GM18909 (cell line): Measurements from ENCODE around the gene TENT4A.
"Not testable (repeated sequence)": the region's sequence is repeated elsewhere in the genome, so short reads cannot be mapped to it uniquely, and the experiment has no call there.

Experiments
- ATAC-seq: cut with Tn5 transposase; IDR thresholded peaks from one replicate; pipeline ENCODE4 v1.9.1; 2021; ENCODE audit warnings: mild to moderate bottlenecking; ENCODE audit not compliant: unreplicated experiment, poor library complexity

TENT4A gene

DNA sequence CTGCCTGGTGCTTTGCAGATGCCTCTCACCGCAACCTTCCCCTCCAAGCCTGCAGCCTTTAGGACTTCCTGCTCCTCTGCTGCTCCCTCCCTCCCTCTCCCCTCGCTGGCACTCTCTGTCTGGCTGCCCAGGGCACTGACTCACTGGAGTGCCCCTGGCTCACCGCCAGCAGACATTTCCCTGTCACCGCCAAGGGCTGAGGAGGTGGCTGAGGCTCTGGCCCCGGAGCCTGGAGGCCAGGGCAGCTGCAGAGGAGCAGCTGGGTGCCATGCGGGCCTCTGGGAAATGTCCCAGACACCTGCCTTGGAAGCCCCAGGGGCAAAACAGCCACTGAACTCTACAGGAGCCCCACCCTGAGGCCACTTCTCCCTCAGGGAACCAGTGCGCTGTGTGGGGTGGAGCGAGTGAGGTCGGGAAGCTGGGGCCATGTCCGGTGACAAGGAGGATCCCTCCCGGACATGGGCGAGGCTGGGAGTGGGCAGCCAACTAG, 53.4 kb downstream of the TENT4A start:
- ATAC-seq, result peak; percentile 66

DNA sequence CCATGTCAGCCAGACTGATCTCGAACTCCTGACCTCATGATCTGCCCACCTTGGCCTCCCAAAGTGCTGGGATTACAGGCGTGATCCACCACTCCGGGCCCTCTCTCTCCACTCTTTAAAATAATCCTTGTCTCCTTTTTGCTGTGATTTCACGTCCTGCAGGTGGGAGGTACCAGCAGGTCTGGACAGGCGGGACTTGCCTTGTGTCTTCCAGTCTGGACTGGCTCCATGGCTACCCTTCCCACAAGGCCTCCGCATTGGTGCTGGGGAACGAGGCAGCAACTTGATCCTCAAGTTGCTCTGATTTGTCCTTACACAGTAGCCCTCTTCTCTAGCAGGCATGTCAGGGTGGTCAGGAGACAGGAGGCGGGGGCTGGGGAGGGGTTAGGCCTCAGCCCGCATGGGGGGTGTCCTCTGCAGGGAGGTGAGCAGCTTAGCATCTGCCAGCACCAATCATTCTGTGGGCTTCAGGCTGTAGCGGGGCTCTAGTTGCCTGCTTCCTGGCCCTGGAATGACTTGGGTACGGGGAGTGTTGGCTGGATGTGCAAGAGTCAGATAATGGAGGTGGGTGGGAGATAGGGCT, 54.3 kb downstream of the TENT4A start:
- ATAC-seq, result no peak

DNA sequence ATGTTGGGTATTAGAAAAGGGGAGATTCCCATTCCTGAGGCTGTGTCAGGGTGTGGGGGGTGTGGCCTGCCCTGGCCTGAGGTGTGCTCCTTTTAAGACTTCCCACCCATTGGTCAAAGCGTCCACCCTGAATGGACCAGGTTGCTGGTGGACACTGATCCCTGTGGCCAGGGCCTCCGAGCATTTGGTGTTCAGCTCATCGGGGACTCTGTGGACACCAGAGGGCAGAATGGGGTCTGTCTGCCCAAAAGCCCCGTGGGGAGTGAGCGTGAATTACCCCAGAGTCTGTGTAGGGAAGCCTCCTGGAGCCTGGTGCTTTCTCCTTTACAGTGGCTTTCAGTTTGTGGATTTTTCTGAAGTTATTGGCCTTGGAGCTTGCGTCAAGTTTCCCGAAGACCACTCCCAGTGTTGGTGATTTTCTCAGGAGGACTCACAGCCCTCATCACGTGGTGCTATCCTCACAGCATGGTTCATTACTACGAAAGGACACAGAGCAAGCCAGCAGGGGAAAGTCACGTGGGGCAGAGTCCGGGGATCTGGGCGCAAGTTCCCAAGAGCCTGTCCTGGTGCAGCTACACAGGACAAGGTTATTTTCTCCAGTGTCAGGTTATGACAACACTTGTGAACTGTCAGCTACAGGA, 55.5 kb downstream of the TENT4A start:
- ATAC-seq, result no peak

- ATAC-seq, result no peak
Measured at GRCh38 chr5:6770826-6771607, 57.8 kb downstream of the TENT4A start.

DNA sequence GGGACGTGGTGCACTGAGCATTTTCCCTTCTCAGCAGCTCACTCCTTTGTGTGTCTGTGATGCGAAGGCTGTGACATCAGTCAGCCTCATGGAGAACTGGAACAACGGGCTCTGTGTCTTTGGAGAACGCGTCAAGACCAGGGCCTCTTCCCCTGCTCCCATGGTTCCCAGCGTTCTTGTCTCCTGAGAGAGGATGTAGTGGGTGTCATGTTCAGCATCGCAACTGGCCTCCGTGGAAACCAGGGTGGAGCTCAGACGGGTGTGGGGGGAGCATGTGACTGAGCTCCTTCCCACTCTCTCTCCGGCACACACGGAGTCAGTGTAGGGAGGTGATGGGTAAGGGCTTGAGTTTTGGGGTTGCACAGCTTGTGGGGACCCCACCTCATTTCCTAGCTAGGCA, 59.7 kb downstream of the TENT4A start:
- no peak for ATAC-seq

- ATAC-seq, result no peak
Measured at GRCh38 chr5:6773342-6774035, 60.3 kb downstream of the TENT4A start.

DNA sequence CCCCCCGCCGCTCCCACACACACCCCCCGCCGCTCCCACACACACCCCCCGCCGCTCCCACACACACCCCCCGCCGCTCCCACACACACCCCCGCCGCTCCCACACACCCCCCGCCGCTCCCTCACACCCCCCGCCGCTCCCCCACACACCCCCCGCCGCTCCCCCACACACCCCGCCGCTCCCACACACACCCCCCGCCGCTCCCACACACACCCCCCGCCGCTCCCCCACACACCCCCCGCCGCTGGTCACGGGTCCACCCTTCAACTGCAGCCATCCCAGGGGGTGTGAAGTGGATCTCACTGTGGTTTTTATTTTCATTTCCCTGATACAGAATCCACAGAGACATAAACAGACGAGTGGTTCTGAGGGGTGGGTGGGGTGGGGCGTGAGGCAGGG, 61.0 kb downstream of the TENT4A start:
- not testable (repeated sequence) for ATAC-seq

GRCh38 chr5:6774721-6775204, 61.5 kb downstream of the TENT4A start:
- no peak for ATAC-seq

DNA sequence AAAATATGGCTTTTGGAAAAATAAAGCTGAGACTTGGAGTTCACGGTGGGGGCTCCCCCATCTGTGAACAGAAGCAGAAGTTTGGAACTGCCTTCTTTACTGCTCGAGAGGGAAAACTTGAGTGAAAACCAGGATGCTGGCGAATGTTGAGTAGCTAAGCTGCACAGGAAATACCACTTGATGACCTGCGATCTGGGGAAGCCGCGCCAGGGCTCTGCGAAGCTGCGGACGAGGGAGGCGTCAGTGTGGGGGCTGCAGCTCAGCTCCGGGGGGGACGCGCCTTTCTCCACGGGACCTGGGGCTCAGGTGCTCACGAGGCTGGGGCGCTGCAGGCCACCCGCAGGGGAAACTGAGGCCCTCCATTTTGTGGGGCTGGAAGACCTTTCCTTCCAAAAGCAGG, 62.3 kb downstream of the TENT4A start:
- ATAC-seq, result no peak

- ATAC-seq, result peak; percentile 89
Measured at GRCh38 chr5:6780802-6781391, 67.7 kb downstream of the TENT4A start.

GRCh38 chr5:6781716-6782115, 68.5 kb downstream of the TENT4A start:
- ATAC-seq, result no peak

GRCh38 chr5:6783787-6784186, 70.6 kb downstream of the TENT4A start:
- no peak for ATAC-seq

GRCh38 chr5:6784481-6784880, 71.2 kb downstream of the TENT4A start:
- no peak for ATAC-seq

DNA sequence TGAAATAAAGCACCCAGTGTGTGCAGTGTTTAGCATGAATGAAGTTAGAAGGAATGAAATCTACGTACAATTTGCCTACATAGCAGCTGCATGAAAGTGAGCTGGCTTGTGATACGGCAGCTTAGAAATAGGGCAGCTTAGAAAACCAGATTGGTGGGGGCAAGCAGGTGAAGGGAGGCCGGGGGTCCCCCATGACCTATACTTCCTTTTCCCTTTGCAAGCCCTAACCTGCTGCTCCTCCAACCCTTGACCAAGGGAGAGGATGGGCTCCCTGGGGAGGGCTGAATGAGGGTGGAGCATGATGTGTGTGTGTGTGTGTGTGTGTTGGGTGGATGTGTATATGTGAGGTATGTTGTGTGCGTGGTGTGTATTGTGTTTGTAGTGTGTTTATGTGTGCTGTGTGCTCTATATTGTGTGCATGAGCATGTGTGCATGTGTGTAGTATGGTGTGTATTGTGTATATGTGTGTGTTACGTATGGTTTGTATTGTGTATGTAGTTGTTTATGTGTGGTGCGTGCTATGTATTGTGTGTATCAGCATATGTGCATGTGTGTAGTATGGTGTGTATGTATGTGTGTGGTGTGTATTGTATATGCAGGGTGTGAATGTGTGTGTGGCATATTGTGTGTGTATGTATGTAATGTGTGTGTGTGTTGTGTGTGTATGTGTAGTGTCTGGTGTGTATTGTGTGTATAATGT, 72.1 kb downstream of the TENT4A start:
- no peak for ATAC-seq

- no peak for ATAC-seq
Measured at GRCh38 chr5:6785861-6786180, 72.6 kb downstream of the TENT4A start.

GRCh38 chr5:6786786-6787495, 73.7 kb downstream of the TENT4A start:
- no peak for ATAC-seq

- ATAC-seq, result no peak
Measured at GRCh38 chr5:6787941-6788340, 74.7 kb downstream of the TENT4A start.

- ATAC-seq, result no peak
Measured at GRCh38 chr5:6788439-6788838, 75.2 kb downstream of the TENT4A start.

- no peak for ATAC-seq
Measured at GRCh38 chr5:6788956-6789649, 75.9 kb downstream of the TENT4A start.
